ENCODE results near the gene CYYR1. TPM values are rescaled to one million over a fixed set of nuclear protein-coding genes. Genes with fewer than 3 reads are reported as not detected.

The CYYR1 gene
- total RNA-seq, 1 donor from 2014 or later: 28.2 TPM

- DNase-seq (ENCODE audit: extremely low read depth, low read depth, low spot score): no peak
Measured at GRCh38 chr21:26443291-26443690, 129.8 kb downstream of the CYYR1 start.

- DNase-seq (ENCODE audit: extremely low read depth, low read depth, low spot score): no peak
Measured at GRCh38 chr21:26441149-26441548, 131.9 kb downstream of the CYYR1 start.

- DNase-seq (ENCODE audit: extremely low read depth, low read depth, low spot score): no peak
Measured at GRCh38 chr21:26438976-26439375, 134.1 kb downstream of the CYYR1 start.

GRCh38 chr21:26437326-26438009, 135.6 kb downstream of the CYYR1 start:
- DNase-seq (ENCODE audit: extremely low read depth, low read depth, low spot score): no peak

GRCh38 chr21:26433386-26433785, 139.7 kb downstream of the CYYR1 start:
- no peak for DNase-seq (ENCODE audit: extremely low read depth, low read depth, low spot score)

GRCh38 chr21:26432410-26432809, 140.7 kb downstream of the CYYR1 start:
- no peak for DNase-seq (ENCODE audit: extremely low read depth, low read depth, low spot score)

- DNase-seq (ENCODE audit: extremely low read depth, low read depth, low spot score): no peak
Measured at GRCh38 chr21:26425576-26425975, 147.5 kb downstream of the CYYR1 start.

GRCh38 chr21:26423511-26423910, 149.6 kb downstream of the CYYR1 start:
- DNase-seq (ENCODE audit: extremely low read depth, low read depth, low spot score): no peak

GRCh38 chr21:26422706-26423105, 150.4 kb downstream of the CYYR1 start:
- no peak for DNase-seq (ENCODE audit: extremely low read depth, low read depth, low spot score)

- DNase-seq (ENCODE audit: extremely low read depth, low read depth, low spot score): no peak
Measured at GRCh38 chr21:26422138-26422537, 150.9 kb downstream of the CYYR1 start.

GRCh38 chr21:26421724-26422123, 151.4 kb downstream of the CYYR1 start:
- no peak for DNase-seq (ENCODE audit: extremely low read depth, low read depth, low spot score)

Measured in glomerular endothelial cell (primary cell).